HEK293T (cell line): ENCODE data around the gene CAPZA1.

Source experiments
- CTCF ChIA-PET: fragments of 350-600 bp; formaldehyde crosslinking; extraction: SDS; loops from one replicate; lab custom pipeline; 2021; ENCODE audit warnings: antibody characterized with exemption, inconsistent platforms; lab: Yijun Ruan, JAX
- POLR2A ChIA-PET: fragments of 350-600 bp; formaldehyde crosslinking; extraction: SDS; loops from one replicate; lab custom pipeline; 2020; ENCODE audit warnings: antibody characterized with exemption, inconsistent platforms; lab: Yijun Ruan, JAX
- DNase-seq: peaks from one replicate; pipeline ENCODE4 v3.0.0; 2012; ENCODE audit warnings: mixed read lengths; ENCODE audit errors: extremely low spot score
- ARNT ChIP-seq: fragments of 450-650 bp; IDR thresholded peaks from 2 replicates; pipeline ENCODE4 v1.6.1; 2017; ENCODE audit warnings: mild to moderate bottlenecking
- BHLHE40 ChIP-seq: fragments of 450-650 bp; IDR thresholded peaks from 2 replicates; pipeline ENCODE4 v1.6.1; 2016; ENCODE audit warnings: mild to moderate bottlenecking, moderate library complexity, borderline replicate concordance
- CTBP1 ChIP-seq: fragments of 450-650 bp; IDR thresholded peaks from 2 replicates; pipeline ENCODE4 v1.6.1; 2016; ENCODE audit warnings: borderline replicate concordance
- ELF4 ChIP-seq: fragments of 450-650 bp; IDR thresholded peaks from 2 replicates; pipeline ENCODE4 v1.6.1; 2017; ENCODE audit warnings: antibody characterized with exemption
- FOXA1 ChIP-seq: fragments of 450-650 bp; IDR thresholded peaks from 2 replicates; pipeline ENCODE4 v1.6.1; 2016; ENCODE audit warnings: mild to moderate bottlenecking
- FOXK2 ChIP-seq: fragments of 450-650 bp; IDR thresholded peaks from 2 replicates; pipeline ENCODE4 v1.6.1; 2016; ENCODE audit warnings: mild to moderate bottlenecking
- FOXM1 ChIP-seq: fragments of 450-650 bp; IDR thresholded peaks from 2 replicates; pipeline ENCODE4 v1.6.1; 2017; ENCODE audit warnings: mild to moderate bottlenecking, borderline replicate concordance
- HDGF ChIP-seq: fragments of 450-650 bp; IDR thresholded peaks from 2 replicates; pipeline ENCODE4 v1.6.1; 2017; ENCODE audit warnings: antibody characterized with exemption, borderline replicate concordance
- L3MBTL2 ChIP-seq: fragments of 450-650 bp; conservative IDR thresholded peaks from 2 replicates; pipeline ENCODE4 v1.6.1; 2016; ENCODE audit warnings: mild to moderate bottlenecking
- LEF1 ChIP-seq: fragments of 450-650 bp; IDR thresholded peaks from 2 replicates; pipeline ENCODE4 v1.6.1; 2017; ENCODE audit warnings: mild to moderate bottlenecking, borderline replicate concordance
- NFRKB ChIP-seq: fragments of 450-650 bp; IDR thresholded peaks from 2 replicates; pipeline ENCODE4 v1.6.1; 2016; ENCODE audit warnings: mild to moderate bottlenecking, moderate library complexity
- SP1 ChIP-seq: fragments of 450-650 bp; IDR thresholded peaks from 2 replicates; pipeline ENCODE4 v1.6.1; 2017
- SUZ12 ChIP-seq: fragments of 450-650 bp; IDR thresholded peaks from 2 replicates; pipeline ENCODE4 v1.6.1; 2016; ENCODE audit warnings: mild to moderate bottlenecking
- TARDBP ChIP-seq: fragments of 450-650 bp; IDR thresholded peaks from 2 replicates; pipeline ENCODE4 v1.6.1; 2016
- ZNF384 ChIP-seq: fragments of 450-650 bp; IDR thresholded peaks from 2 replicates; pipeline ENCODE4 v1.6.1; 2016
- TF ChIP-seq, protein P1 (sequence below): fragments of 450-650 bp; IDR thresholded peaks from 2 replicates; pipeline ENCODE4 v1.6.1; 2016

Gene CAPZA1

DNA sequence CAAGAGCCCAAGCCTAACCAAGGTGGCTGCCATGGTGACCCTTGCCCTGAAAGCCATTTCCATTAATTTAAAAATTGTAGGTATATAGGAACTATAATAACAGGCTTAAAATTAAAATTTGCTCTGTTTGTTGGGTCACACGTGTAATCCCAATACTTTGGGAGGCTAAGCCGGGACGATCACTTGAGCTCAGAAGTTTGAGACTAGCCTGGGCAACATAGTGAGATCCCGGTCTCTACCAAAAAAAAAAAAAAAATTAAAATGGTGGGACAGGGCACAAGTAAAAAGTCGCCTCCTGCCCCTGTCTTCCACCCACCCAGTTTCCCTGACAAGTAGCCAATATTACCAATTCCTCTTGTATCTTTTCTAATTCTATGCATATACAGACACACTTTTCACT lies 6.6 kb downstream of the CAPZA1 start:
- TF ChIP-seq LEF1 (no peak), BHLHE40 (no peak), L3MBTL2 (no peak), FOXA1 (no peak), ARNT (no peak), CTBP1 (no peak), ZNF384 (no peak), SP1 (no peak), TARDBP (no peak), ELF4 (no peak)
- TF ChIP-seq, protein P1, sequence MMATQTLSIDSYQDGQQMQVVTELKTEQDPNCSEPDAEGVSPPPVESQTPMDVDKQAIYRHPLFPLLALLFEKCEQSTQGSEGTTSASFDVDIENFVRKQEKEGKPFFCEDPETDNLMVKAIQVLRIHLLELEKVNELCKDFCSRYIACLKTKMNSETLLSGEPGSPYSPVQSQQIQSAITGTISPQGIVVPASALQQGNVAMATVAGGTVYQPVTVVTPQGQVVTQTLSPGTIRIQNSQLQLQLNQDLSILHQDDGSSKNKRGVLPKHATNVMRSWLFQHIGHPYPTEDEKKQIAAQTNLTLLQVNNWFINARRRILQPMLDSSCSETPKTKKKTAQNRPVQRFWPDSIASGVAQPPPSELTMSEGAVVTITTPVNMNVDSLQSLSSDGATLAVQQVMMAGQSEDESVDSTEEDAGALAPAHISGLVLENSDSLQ = no peak
- CTCF ChIA-PET = no interaction called here

GRCh38 chr1:112626887-112627286 lies 7.3 kb downstream of the CAPZA1 start:
- TF ChIP-seq, protein P1 = no peak
- TF ChIP-seq LEF1 (no peak), BHLHE40 (no peak), FOXM1 (no peak), SUZ12 (no peak), FOXK2 (no peak), SP1 (no peak), ELF4 (no peak), ARNT (no peak), FOXA1 (no peak), HDGF (no peak), NFRKB (no peak)
- no peak for DNase-seq
- POLR2A ChIA-PET = no interaction called here
- CTCF ChIA-PET = no interaction called here

More for the DNA sequence above, 6.6 kb downstream of the CAPZA1 start:
- DNase-seq = no peak
- POLR2A ChIA-PET = no interaction called here

DNA sequence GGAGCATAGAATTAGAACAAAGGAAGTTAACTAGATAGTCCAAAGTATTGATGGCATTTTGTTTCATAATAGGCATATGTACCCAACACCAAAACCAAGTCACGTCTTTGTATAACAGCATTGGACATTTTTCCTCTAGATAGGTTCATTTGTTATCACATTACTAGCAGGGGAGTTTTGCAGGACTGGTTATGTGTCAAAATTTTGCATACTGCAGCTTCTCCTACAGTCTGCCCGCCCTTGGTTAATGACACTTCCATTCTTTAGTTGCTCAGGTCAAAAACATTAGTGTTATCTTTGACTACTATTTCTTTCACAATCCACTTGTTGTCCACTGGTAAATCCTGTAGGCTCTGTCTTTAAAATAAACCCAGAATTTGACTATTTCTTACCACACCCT lies 8.9 kb downstream of the CAPZA1 start:
- DNase-seq = no peak
- TF ChIP-seq FOXA1 (no peak), ZNF384 (no peak), SUZ12 (no peak), ARNT (no peak), HDGF (no peak), CTBP1 (no peak), SP1 (no peak), BHLHE40 (no peak), ELF4 (no peak), FOXM1 (no peak), LEF1 (no peak), TARDBP (no peak)
- TF ChIP-seq, protein P1 = no peak
- ChIA-PET POLR2A (no interaction called here), CTCF (no interaction called here)

DNA sequence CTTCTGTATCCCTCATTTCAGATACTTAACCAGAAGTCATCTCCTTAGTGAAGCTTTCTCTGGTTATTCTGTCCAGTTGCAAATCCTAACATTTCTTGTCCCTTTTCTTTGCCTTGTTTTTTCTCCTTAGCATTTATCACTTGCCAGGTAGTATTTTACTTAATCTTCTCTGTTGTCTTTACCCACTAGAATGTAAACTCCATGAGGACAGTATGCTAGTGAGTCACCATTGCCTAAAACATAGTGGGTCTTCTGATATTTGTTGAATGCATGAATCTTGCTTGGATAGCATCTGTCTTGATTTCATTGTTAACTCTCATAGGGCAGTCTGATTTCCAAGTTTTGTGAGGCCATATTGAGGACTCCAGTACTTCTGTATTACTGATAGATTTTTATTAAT lies 9.6 kb downstream of the CAPZA1 start:
- CTCF ChIA-PET = no interaction called here
- POLR2A ChIA-PET = interaction anchor here (2.5 kb wide), 1 partner anchor 10 kb away, joined by 11 read pairs; the partner anchor contains the start of gene ST7L
- no peak for DNase-seq
- TF ChIP-seq LEF1 (no peak), TARDBP (no peak), SUZ12 (no peak), FOXK2 (no peak), ELF4 (no peak), ZNF384 (no peak), SP1 (no peak), ARNT (no peak), BHLHE40 (no peak), FOXM1 (no peak), CTBP1 (no peak), HDGF (no peak)
- TF ChIP-seq, protein P1 = no peak

DNA sequence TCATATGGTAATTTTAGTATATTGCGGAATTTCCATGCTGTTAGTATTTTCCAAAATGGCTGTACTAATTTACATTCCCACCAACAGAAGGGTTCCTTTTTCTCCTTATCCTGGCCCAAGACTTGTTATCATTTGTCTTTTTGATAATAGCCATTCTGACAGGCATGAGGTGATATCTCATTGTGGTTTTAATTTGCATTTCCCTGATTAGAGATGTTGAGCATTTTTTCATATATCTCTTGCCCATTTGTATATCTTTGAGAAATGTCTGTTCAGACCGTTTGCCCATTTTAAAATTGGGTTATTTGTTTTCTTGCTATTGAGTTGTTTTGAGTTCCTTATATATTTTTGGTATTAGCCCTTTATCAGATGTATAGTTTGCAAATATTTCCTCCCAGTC lies 14.0 kb downstream of the CAPZA1 start:
- DNase-seq = no peak
- POLR2A ChIA-PET = no interaction called here
- CTCF ChIA-PET = no interaction called here
- TF ChIP-seq CTBP1 = no peak
- no peak for TF ChIP-seq HDGF
- no peak for TF ChIP-seq ARNT
- TF ChIP-seq FOXA1 = no peak

- no peak for DNase-seq
- peak; percentile 57; the same call in 1 of the 2 replicates for TF ChIP-seq CTBP1
- no peak; the same call in 1 of the 2 replicates for TF ChIP-seq ARNT
- TF ChIP-seq, protein P1 = peak; percentile 74
- CTCF ChIA-PET = no interaction called here
- POLR2A ChIA-PET = interaction anchor here (1.0 to 1.4 kb wide), 2 partner anchors 17 to 40 kb away, joined by 3 to 4 read pairs; partner anchors contain the start of gene MOV10
These were observed 14.7 kb downstream of the CAPZA1 start for GRCh38 chr1:112634367-112634766.
